ENCODE data around the gene HSH2D.

The HSH2D gene

DNA sequence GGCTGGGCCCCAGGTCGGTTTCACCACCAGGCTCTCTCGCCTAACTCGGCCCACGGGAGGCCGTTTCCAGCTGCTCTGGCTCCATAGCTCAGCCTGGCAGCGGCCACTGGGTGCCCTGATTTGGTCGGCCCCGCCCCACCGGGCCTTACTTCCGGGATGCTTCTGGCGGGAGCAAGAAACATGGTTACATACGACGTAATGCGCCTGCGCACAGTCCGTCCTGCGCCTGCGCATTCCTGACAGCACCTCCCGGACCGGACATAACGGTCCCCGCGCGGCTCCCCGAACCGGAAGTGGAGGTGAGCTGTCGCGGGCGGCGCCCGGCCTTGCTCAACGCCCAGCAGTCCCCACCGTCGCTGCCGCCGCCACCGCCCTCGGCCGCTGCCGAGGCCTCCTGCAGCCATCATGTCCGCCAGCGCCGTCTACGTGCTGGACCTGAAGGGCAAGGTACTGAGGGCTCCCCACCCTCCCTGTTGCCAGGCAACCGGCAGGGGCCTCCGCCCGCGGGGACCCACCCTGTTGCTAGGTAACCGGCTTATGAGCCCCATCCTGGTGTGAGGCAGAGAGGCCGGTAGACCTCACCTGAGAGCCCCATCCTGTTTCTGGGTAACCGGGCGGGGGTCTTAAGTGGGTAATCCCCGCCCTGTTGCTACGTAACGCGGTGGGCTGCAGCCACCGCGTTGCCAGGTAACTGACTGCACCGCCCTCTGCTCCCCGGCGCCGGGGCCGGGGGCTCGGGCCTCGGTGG, 54.3 kb downstream of the HSH2D start, which contains the start of gene AP1M1:
Gene AP1M1 (plus strand): TSS at position 290 of the 748 bp plus-strand sequence. CDS start 116 bp downstream, at position 406.
- DNase-seq: peak; percentile 97

DNA sequence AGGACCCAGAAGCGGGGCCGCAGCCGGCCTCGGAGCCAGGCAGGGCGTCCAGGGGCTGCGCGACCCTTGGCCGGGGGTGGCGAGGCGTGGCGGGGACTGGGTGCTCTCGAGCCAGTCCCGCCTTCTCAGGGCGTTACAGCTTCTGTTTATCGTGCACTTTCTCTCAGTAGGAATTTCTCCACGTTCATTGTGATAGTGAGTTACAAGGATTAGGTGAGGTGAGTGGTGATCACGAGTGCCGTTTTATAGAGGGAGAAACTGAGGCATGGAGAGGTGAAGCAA, 54.8 kb downstream of the HSH2D start:
- DNase-seq: no peak

DNA sequence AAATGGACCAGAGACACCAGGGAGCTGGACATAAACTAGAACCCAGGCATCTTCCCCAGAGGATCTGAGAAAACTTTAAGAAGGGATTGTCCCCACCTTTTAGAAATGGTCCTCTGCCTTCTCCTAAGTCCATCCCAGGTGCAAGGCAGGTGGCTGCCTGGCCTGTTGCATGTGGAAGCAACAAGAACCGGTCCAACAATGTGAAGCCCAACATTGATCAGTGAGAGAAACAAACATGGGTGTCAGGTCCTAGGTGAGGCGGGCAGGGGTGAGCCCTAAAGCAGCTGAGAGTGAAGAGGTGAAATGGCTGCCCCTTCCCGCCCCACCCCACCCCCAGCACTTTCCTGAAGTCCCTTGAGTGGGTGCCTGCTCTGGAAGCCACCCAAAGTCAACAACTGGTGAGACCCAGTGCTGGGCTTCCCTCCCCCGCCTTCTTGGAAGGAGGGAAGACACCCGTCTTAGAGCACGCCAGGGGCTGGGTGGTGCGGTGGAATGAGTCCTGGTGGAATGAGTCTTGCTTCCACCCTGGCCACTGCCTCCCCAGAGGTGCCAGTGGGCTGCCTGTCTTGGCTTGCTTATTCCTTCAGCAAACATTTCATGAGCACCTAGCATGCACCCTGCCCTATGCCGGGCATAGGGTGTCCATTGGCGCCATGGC, 55.9 kb downstream of the HSH2D start:
- no peak for DNase-seq

DNA sequence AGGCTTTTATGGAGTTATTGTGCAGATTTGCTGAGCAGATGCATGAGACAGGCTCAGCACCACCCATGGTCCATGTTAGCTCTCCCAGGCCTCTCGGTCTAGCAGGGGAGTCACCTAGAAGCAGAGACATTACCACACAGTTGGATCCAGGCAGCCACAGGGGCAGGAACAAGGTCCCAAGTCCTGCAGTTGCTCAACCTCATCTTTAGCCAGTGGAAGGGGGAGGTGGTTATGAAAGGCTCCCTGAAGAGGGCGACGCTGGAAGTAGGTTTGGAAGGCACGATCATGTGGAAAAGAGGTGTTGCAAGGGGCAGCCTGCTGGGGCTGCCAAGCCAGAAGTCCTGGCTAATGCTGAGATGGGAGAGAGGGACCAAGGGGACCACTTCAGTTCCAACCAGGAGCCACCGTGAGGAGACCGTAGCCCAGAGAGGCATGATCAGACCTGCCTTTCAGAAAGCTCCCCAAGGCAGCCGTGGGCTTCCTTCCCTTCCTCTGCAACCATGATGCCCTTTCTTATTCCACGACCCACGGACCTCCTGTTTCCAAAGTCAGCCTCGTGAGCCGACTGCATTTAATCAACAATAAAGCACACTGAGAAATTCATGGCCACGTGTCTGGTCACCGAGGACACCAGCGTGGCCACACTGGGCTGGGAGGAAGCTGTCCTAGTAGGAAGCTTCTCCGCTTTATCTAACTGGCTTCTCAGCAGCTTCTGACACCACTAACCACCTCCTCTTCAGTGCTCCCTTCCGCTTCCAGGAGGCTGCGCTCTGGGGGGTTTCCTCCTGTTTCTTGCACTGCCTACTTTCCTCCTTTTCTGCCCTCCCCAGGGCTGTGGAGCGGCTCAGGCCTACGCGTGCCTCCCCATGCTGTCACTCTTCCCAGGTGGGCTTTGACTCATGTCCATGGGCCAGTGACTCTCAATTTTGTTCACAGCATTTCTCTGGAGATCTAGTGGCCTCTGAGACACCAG, 56.8 kb downstream of the HSH2D start:
- no peak for DNase-seq

DNA sequence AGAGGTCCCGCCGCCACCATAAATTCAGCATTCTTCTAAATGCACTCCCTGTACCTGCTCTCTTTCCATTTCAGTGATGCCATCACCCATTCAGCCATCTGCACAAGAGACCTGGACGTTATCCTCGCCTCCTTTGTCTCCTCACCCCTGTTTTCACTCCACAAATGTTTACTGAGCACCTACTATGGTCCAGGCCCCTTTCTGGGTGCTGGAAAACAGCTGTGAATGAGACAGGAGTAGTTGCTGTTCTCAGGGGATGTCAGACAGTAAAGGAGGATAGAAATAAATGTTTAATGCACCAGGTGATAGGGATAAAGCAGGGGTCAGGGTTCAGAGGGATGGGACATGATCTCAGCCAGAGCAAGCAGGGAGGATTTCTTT, 57.5 kb downstream of the HSH2D start:
- no peak for DNase-seq

DNA sequence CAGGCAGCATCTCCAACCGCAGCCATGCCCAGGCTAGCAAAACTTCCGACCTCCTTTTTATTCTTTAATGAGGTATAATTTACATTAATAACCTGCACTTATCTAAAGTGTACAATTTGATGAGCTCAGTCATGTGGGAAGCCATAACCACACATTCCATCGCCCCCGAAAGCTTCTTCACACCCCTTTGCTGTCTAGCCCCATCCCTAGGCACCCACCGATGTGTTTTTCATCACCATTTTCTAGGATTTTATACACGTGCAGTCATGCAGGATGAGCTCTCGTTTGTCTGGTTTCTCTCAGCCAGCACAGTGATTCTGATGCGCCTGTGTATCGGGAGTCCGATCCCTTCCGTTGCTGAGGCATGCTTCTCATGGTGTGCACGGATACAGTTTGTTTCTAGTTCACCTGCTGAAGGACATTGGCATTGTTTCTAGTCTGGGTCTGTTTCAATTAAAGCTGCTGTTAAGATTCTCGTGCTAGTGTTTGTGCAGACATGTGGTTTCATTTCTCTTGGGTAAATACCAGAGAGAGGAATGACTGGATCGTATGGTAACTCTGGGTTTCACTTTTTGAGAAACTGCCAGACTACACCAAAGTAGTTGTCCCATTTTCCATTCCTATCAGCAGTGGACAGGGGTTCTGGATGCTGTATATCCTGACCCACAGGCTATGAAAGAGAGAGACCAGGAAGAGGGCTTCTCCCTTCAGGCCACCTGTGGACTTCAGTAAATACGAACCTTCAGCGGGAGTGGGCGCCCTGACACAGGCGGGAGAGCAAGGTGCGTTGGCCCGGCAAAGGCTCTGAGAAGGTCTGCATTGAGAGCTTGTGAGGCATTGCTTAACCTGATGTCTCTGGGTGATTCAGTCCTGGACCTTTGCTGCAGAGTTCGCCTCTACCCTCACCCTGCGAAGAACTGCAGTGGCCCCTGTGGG, 59.1 kb downstream of the HSH2D start:
- DNase-seq: peak; percentile 20

DNA sequence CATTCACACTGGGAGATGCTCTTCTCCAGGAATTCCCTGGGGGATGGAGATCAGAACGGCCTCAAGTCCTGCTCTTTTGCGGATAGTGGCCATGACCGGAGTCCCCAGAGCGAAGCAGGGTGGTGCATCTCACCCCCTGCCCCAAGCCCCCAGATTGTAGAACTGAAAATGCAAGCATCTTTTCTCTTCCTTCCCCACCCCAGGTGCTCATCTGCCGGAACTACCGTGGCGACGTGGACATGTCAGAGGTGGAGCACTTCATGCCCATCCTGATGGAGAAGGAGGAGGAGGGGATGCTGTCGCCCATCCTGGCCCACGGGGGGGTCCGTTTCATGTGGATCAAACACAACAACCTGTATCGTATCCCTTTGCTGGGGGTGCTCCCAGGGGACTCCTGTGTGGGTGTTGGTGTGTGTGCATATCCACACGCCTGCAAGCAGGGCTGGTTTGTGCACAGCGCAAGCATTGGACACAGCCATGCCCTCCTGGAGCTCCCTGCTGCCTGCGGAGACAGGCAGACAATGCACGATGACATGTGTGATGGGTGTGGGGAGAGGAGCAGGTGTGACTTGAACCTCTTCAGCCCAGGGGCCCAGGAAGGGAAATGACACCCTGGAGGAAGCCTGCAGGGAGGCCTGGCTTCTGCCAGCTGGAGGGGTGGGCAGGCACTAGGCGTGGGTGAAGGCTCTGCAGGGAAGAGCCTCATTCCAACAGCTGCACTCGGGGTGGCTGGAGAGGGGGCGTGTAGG, 59.9 kb downstream of the HSH2D start:
- no peak for DNase-seq

DNA sequence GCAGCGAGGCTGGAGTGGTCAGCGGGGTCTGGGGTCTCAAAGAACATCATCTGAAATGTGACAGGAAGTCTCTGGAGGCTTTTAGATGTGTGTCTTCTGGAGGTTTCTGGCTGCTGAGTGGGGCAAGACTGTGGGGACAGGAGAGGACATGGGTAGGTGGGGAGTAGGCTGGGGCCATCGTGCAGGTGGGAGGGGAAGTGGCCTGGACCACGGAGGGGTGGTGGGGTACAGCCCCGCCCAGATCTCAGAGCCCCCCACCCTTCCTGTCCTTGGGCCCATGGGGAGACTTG, 60.5 kb downstream of the HSH2D start:
- DNase-seq: no peak

DNA sequence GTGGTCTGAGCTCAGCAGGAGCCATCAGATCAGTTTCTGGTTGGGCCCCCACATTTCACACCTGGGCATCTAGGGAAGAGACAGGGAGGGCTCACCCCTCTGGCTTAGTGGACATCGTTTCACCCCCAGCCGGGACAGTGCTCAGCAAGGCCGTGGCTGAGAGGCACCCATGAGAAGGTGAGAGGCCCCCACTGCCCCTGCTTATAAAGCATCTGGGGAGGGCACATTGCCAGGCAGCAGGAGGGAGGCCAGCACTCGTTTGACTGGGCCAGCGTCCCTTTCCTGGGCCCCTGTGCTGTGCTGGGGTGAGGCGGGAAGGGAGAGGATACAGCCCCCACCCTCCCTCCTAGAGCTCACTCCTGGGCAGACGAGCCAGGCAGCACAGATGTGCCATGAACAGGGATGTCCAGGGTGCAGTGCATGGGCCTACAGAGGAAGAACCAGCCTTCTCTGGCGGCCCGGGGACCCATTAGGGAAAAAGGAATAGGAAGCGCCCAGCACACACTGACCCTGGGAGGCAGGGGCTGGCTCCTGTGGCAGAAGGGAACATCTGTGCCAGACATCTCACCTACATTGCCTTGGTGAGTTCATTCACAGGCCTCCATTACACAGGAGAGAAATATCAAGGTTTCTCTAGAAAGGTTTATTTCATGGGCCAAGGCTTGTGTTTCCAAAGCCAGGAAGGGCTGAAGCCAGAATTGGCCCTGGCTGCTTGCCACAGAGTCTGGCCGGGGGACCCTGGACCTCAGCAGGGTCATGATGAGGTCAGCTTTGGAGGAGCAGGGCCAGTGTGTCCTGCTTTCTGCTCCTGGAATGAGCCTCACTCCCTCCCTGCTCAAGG, 61.9 kb downstream of the HSH2D start:
- DNase-seq: no peak

DNA sequence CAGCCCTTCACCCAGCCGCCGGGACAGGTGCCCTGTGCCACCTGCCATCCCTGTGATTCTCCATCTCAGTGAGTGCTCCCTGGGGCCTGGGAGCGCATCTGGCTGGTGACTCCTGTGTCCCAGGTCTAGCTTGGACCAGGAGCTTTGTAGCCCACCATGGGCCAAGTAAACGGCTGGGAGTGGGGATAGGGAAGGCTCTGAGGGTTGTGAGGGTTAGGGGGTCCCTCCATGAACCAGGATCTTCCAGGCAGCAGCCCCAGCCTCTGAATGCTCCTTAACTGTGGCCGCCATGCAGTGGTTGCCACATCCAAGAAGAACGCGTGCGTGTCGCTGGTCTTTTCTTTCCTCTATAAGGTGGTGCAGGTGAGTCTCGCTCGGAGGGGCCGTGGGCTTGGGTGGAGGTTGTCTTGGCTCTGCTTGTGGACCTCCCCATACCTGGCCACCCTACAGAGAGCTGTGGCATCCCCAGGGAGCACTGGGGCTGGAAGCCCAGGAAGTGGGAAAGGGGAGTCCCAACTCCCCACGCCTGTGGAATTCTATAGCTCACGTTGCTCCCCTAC, 62.6 kb downstream of the HSH2D start:
- no peak for DNase-seq

DNA sequence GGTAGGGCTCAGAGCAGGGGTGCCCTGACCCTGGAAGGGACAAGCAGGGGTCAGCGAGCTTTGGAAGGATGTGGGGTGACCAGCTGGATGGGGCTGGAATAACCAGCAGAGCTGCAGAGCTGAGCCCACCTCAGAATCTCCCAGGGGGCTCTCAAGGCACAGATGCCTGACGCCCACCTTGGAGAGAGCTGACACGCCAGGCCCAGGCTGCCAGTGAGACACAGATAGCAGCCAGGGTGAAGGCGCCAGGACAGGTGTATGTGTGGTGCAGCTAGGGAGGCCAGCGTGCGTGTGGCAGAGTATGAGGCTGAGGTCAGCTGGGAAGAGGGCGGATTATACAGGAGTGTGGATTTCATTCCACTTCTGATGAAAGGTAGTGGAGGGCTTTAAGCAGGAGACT, 63.2 kb downstream of the HSH2D start:
- DNase-seq: no peak

DNA sequence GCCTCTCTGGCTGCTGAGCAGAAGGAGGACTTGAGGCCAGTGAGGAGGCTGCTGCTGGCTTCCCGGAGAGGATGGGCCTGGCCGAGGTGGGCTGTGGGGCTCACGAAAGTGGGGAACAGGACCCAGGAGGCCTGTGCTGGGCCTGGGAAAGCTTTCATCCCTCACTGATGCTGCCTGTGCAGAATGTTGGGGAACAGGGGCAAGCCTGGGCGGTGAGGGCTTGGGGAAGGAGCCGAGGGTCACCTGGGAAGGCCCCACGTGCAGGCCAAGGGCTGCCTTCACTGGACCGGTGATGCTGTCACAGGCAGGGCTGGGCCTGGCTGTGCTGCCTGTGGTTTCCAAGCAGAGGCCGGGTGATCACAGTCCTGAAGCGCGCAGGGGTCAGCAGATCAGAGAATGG, 63.6 kb downstream of the HSH2D start:
- no peak for DNase-seq

DNA sequence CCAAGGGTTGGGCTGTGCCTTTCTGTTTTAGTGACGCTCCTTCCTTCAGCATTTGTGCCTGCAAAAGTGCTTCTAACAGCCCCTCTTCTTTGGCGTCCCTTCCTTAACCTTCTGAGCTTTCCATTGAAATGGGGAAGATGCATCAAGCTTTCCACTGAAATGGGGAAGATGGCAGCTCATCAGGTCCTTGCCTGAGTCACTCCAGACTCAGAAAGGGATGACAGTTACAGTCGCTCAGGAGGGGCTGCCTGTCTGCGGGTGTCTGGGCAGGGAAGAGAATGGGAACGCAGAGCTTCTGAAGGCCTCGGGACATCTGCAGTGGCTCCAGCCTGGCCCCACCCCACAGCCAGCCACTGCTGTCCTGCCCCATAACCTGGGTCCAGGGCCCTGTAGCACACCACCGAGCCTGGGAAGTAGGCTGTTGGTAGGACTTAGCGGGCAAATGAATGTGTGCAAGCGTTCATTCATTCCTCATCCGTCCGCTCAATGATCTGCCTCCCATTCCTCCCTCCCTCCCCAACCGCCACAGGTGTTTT, 64.1 kb downstream of the HSH2D start:
- no peak for DNase-seq
